B cell (primary cell): ENCODE measurements around the gene RNF150.

Source experiments
- EZH2 ChIP-seq: IDR thresholded peaks from 2 replicates; pipeline ENCODE4 v1.6.1; 2012; ENCODE audit warnings: borderline replicate concordance, low read depth, mild to moderate bottlenecking, moderate library complexity, low read length; ENCODE audit not compliant: insufficient read depth, poor library complexity, severe bottlenecking
- TF ChIP-seq, protein P1 (sequence below): fragments of 200-600 bp; IDR thresholded peaks from one replicate; pipeline ENCODE4 v1.8.0; 2022; ENCODE audit warnings: antibody characterized with exemption, mild to moderate bottlenecking

DNA sequence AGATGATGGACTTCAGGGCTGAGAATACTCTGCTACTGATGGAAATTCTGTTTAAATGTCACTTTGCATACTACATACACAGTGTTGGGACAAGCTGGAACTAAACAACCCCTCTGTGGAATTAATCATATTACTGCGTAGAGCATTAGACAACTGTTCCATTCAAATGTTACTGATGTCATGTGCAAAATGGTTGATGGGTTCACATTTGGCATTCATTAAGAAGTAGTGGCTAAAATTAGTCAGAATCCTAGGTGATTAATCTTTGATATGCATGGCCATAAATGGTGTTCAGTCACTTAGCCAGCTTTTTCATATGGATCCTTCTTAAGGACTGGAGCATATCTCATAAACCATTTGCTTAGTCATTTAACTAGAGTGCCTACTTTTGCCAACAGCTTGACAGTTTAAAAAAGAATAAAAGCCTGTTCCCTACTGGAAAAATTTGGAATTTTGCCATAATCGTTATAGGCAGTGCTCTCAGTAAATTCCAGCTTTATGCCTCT lies 105.2 kb downstream of the RNF150 start:
- no peak for TF ChIP-seq EZH2
- TF ChIP-seq, protein P1, sequence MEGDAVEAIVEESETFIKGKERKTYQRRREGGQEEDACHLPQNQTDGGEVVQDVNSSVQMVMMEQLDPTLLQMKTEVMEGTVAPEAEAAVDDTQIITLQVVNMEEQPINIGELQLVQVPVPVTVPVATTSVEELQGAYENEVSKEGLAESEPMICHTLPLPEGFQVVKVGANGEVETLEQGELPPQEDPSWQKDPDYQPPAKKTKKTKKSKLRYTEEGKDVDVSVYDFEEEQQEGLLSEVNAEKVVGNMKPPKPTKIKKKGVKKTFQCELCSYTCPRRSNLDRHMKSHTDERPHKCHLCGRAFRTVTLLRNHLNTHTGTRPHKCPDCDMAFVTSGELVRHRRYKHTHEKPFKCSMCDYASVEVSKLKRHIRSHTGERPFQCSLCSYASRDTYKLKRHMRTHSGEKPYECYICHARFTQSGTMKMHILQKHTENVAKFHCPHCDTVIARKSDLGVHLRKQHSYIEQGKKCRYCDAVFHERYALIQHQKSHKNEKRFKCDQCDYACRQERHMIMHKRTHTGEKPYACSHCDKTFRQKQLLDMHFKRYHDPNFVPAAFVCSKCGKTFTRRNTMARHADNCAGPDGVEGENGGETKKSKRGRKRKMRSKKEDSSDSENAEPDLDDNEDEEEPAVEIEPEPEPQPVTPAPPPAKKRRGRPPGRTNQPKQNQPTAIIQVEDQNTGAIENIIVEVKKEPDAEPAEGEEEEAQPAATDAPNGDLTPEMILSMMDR: no peak
